Spleen (tissue), 13 donors: ENCODE results near the gene RBMY1F. TPM values are rescaled to one million over a fixed set of nuclear protein-coding genes. Genes with fewer than 3 reads are reported as not detected.
"Not testable (repeated sequence)": the region's sequence is repeated elsewhere in the genome, so short reads cannot be mapped to it uniquely, and the experiment has no call there.

Source experiments
- DNase-seq: peaks from one replicate; pipeline ENCODE4 v3.0.0-alpha.2; 2020
- H3K27ac ChIP-seq, 8 donors: fragments of 200-600 bp; sonication (generic) in 7 of 8; 1 replicate in 4 of 8; 2 replicates in 4 of 8; pipeline versions ENCODE4 v1.5.0 to v1.8.0; 2016 to 2021; ENCODE audit warnings: inconsistent platforms in 4 of 8, mild to moderate bottlenecking in 4 of 8, moderate library complexity in 1 of 8
- H3K27me3 ChIP-seq, 7 donors: fragments of 200-600 bp; sonication (generic) in 6 of 7; replicated peaks in 1 of 7; 1 replicate in 4 of 7; 2 replicates in 3 of 7; pipeline versions ENCODE4 v1.5.0 to v1.8.0; 2016 to 2021; ENCODE audit warnings: inconsistent platforms in 3 of 7, mild to moderate bottlenecking in 1 of 7
- H3K36me3 ChIP-seq, 6 donors: fragments of 200-600 bp; sonication (generic) in 5 of 6; 1 replicate in 4 of 6; 2 replicates in 2 of 6; pipeline versions ENCODE4 v1.5.0 to v1.8.0; 2016 to 2021; ENCODE audit warnings: inconsistent platforms in 2 of 6
- H3K4me1 ChIP-seq, 6 donors: fragments of 200-600 bp; sonication (generic) in 5 of 6; 1 replicate in 3 of 6; 2 replicates in 3 of 6; pipeline versions ENCODE4 v1.5.0 to v1.8.0; 2016 to 2021; ENCODE audit warnings: inconsistent platforms in 3 of 6
- H3K4me3 ChIP-seq, 8 donors: fragments of 200-600 bp; sonication (generic) in 7 of 8; 1 replicate in 4 of 8; 2 replicates in 4 of 8; pipeline versions ENCODE4 v1.5.0 to v1.8.0; 2016 to 2021; ENCODE audit warnings: inconsistent platforms in 4 of 8, mild to moderate bottlenecking in 4 of 8, moderate library complexity in 2 of 8
- H3K9me3 ChIP-seq, 8 donors: fragments of 200-600 bp; sonication (generic) in 7 of 8; 1 replicate in 4 of 8; 2 replicates in 4 of 8; pipeline versions ENCODE4 v1.5.0 to v1.8.0; 2016 to 2021; ENCODE audit warnings: inconsistent platforms in 4 of 8
- WGBS, 5 donors: extraction: QIAGEN DNeasy Blood & Tissue Kit in 3 of 5; methylation state at CpG; one replicate each; pipeline versions ENCODE4 v1.1.5 to v1.1.7; 2013 to 2018; 5-methylcytosine and 5-hydroxymethylcytosine counted together
- intact Hi-C: fragments of 100-400 bp; cut with DNase I; formaldehyde crosslinking; loops from one replicate; pipeline ENCODE4 v1.15.0; 2023; ENCODE audit warnings: low total_unique reads
- long read RNA-seq, 2 donors: transcript quantifications; one replicate each; lab custom pipeline, GENCODE V29; 2026
- polyA plus RNA-seq, 3 donors: library from polyadenylated mRNA; stranded (reverse); fragments of 200-250 nt; gene quantifications; one replicate each; pipeline ENCODE4 v1.2.1, GENCODE V29; 2013
- total RNA-seq, 7 donors: library from RNA; depleted of rRNA in 3 of 7; stranded (reverse); fragments of >200 nt in 3 of 7; fragmentation: NEBNext Ultra II Directional in 4 of 7; extraction: Animal tissue kit (Norgen Biotek cat#: 25700) in 4 of 7; gene quantifications; one replicate each; pipeline versions ENCODE4 v1.1.0 to v1.2.1, GENCODE V29; 2016 to 2021
- donor health status: healthy with polysubstance abuse.
- donor health status: DM: no; HTN: no; CAD: no; lungs with moderate emphysema.
- donor health status: DM: no; HTN: no; CAD: no.
- donor health status: Bipolar disorder and iron deficiency.
- donor health status: healthy.
- donor health status: DM: no; HTN: no; CAD: no.
- donor health status: DM: yes; HTN: yes; CAD: no.

Gene RBMY1F
- total RNA-seq = not detected
- not detected for polyA plus RNA-seq
- long read RNA-seq, donor 1 = 0 reads
- long read RNA-seq, donor 2 = 0 reads

DNA sequence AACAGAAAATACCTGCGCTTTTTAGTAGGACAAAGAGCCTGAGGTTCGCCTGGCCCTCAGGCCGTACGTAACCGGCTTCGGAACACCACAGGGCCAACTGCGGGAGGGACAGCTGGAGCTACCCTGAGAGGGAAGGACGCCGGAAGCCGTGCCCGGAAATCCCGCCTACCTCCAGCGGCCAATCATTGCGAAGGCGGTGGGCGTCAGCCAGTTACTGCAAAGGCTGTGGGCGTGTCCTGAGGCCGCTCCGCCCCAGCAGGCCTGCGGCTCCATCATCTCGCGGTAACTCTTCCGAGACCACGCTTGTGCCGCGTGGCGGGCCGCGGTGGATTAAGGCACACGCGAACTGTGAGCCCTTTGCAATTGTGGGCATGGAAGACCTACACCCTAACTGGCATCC, at the start of gene RBMY1F:
Gene RBMY1F (minus strand): TSS at position 101 of the 400 bp plus-strand sequence. CDS start 1,954 bp downstream, outside the sequence.
- H3K27ac ChIP-seq, H3K4me1 ChIP-seq, H3K36me3 ChIP-seq, H3K27me3 ChIP-seq, H3K4me3 ChIP-seq, H3K9me3 ChIP-seq, intact Hi-C loops, DNase-seq: not testable (repeated sequence)
- WGBS, 5 donors = no CpG with 5 or more reads among the region's 31 CpGs

DNA sequence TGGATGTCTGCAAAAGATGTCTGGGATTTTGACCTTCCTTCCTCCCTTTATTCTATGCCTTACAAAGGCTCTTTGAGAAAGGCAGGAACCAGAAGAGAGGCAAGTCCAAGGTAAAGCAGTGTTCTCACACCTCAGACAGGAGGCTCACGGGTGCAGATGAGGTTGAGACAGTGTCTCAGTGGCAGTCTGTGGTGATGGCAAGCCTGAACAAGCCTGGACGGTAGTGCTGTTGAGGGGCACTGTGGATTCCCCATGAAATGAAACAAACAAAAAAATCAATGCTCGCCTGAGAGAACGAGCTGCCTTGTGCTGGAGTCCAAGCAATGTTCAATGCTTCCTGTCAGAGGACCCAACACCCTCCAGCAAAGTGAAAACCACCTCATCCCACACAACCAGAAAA, 31.6 kb downstream of the RBMY1F start:
- H3K9me3 ChIP-seq, intact Hi-C loops, H3K36me3 ChIP-seq, H3K4me1 ChIP-seq, H3K27me3 ChIP-seq, H3K27ac ChIP-seq, H3K4me3 ChIP-seq, DNase-seq: not testable (repeated sequence)
- WGBS, 5 donors = no CpG with 5 or more reads among the region's 4 CpGs

DNA sequence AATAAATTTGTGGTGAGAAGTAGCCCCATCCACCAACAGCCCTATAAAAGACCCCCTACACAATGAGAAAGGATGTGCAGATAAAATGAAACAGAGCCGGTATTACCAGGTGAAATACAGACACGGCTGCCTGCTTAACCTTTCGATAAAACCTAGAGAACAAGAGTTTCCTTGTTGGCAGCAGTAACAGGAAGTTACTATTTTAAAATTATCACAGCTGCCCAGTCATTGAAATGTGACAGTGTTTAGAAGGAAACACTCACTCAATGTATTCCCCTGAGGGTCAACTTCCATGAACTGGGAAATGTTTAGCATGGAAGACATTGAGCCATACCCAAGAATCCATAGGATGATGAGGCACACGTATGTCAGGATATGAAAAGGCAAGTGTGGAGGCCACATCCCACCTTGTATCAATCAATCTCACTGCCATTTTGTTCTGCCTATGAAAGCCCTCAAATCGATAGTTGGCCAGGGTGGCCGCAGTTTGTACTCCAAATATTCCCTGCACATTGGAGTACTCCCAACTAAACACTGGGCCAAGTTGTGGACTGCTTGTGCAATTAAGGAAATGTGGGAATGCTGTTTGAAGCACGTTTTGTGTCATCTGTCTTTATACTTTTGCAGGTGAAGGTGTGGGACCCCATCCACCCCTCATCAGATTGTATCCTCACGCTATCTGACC, 41.6 kb downstream of the RBMY1F start:
- WGBS, 5 donors = no CpG with 5 or more reads among the region's 8 CpGs

DNA sequence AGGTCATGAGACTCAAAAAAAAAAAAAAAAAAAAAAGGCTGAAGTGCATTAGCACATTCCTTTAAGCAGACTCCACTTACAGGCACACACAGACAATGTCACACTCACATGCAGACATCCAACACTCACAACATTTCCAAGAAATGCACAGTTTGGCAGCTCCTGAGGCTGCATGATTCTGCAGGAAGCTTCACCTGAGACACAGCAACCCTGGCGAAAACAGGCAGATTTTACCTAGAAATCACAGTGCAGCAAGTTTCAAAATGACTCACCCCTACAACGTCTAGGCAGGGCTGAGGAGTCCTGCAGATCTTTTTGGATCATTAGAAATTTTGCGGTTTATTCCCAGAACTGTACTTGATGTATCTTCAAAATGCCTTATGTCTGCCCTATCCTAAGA, 48.0 kb downstream of the RBMY1F start:
- H3K4me1 ChIP-seq, H3K36me3 ChIP-seq, intact Hi-C loops, H3K4me3 ChIP-seq, DNase-seq, H3K9me3 ChIP-seq, H3K27ac ChIP-seq, H3K27me3 ChIP-seq: not testable (repeated sequence)
- no CpG with 5 or more reads among the region's 3 CpGs for WGBS, 5 donors

More for the DNA sequence above, 41.6 kb downstream of the RBMY1F start:
- DNase-seq, H3K36me3 ChIP-seq, H3K4me1 ChIP-seq, H3K4me3 ChIP-seq, H3K27ac ChIP-seq, H3K27me3 ChIP-seq, intact Hi-C loops, H3K9me3 ChIP-seq: not testable (repeated sequence)

DNA sequence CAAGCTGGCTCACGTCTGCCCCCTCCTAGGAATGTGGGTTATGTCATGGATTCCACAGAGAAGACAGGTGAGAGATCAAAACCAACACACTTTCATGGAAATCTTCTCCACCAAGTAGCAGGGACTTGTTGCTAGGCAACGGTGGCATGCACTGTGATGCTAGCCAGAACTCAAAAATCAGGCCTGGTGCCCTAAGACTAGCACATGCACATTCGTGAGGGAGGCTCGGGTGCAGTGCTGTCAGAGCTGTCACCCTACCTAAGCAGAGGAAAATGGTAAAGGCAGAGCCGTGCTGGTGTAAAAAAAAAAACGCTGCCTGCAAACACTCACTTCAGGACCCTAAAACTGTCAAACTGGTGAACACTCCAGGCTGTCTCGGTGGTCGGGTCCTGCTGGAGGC, 52.2 kb downstream of the RBMY1F start:
- DNase-seq, H3K27me3 ChIP-seq, H3K36me3 ChIP-seq, H3K4me1 ChIP-seq, H3K9me3 ChIP-seq, H3K27ac ChIP-seq, intact Hi-C loops, H3K4me3 ChIP-seq: not testable (repeated sequence)
- WGBS, 5 donors = no CpG with 5 or more reads among the region's 8 CpGs

Other genes with a start within 250 kb of the RBMY1F start
- not detected for gene RBMY1J, start 220.5 kb upstream of the RBMY1F start, total RNA-seq
- not detected for gene RBMY1J, start 220.5 kb upstream of the RBMY1F start, polyA plus RNA-seq